Peyer's patch (tissue), 4 donors: ENCODE results near the gene WNT3A.

Source experiments
- POLR2A ChIP-seq, 2 donors: fragments of 450-650 bp; IDR thresholded peaks; one replicate each; pipeline ENCODE4 v1.5.1; 2017; ENCODE audit warnings: antibody characterized with exemption in 2 of 2, mild to moderate bottlenecking in 2 of 2, moderate library complexity in 2 of 2
- TF ChIP-seq, protein P1 (sequence below), 6 experiments: fragments of 450-650 bp in 4 of 6; fragments of 200-600 bp in 2 of 6; sonication (generic) in 1 of 6; IDR thresholded peaks; one replicate each; pipeline ENCODE4 v1.5.1; 2017 to 2019; ENCODE audit warnings: antibody characterized with exemption in 6 of 6, mild to moderate bottlenecking in 3 of 6, moderate library complexity in 1 of 6

- TF ChIP-seq, protein P1, sequence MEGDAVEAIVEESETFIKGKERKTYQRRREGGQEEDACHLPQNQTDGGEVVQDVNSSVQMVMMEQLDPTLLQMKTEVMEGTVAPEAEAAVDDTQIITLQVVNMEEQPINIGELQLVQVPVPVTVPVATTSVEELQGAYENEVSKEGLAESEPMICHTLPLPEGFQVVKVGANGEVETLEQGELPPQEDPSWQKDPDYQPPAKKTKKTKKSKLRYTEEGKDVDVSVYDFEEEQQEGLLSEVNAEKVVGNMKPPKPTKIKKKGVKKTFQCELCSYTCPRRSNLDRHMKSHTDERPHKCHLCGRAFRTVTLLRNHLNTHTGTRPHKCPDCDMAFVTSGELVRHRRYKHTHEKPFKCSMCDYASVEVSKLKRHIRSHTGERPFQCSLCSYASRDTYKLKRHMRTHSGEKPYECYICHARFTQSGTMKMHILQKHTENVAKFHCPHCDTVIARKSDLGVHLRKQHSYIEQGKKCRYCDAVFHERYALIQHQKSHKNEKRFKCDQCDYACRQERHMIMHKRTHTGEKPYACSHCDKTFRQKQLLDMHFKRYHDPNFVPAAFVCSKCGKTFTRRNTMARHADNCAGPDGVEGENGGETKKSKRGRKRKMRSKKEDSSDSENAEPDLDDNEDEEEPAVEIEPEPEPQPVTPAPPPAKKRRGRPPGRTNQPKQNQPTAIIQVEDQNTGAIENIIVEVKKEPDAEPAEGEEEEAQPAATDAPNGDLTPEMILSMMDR (IDR thresholded peaks at IDR 0.05): no peak
- no peak for TF ChIP-seq POLR2A (IDR thresholded peaks at IDR 0.05)
Measured at GRCh38 chr1:228108742-228109072, 101.9 kb downstream of the WNT3A start.
